IMR-90 (cell line): ENCODE measurements around the gene TBC1D10A. TPM values are rescaled to one million over a fixed set of nuclear protein-coding genes. Genes with fewer than 3 reads are reported as not detected.

Experiments used
- ATAC-seq: fragments of 200-7000 bp; cut with Tn5 transposase; 2 replicates; pipeline ENCODE4 v1.9.1; 2020; ENCODE audit warnings: low read depth, mild to moderate bottlenecking, moderate library complexity
- BruUV-seq: library from RNA; stranded (reverse); fragments of 400-500 nt; replicated peaks from 2 replicates; lab custom pipeline; 2021; lab: Mats Ljungman, UMichigan
- CTCF ChIA-PET: fragments of 300-600 bp; formaldehyde crosslinking; extraction: SDS; loops from one replicate; lab custom pipeline; 2021; ENCODE audit warnings: antibody characterized with exemption; lab: Yijun Ruan, JAX
- POLR2A ChIA-PET: fragments of 300-600 bp; sonication (Branson Sonifier 250); formaldehyde crosslinking; loops from one replicate; lab custom pipeline; 2022; ENCODE audit warnings: antibody characterized with exemption; ENCODE audit not compliant: unreplicated experiment; lab: Charles Lee
- DNase-seq: peaks from one replicate; pipeline ENCODE4 v3.0.0; 2013
- H2AFZ ChIP-seq: replicated peaks from 2 replicates; pipeline ENCODE3; 2013; ENCODE audit warnings: low read length, mild to moderate bottlenecking; ENCODE audit not compliant: poor library complexity
- H2AK5ac ChIP-seq: 2 replicates; pipeline ENCODE4 v1.6.1; 2013; ENCODE audit warnings: low read depth, low read length, inconsistent platforms
- H2AK9ac ChIP-seq: replicated peaks from 2 replicates; pipeline ENCODE3; 2013; ENCODE audit warnings: mild to moderate bottlenecking, low read depth, low read length, moderate library complexity; ENCODE audit not compliant: poor library complexity
- H2BK120ac ChIP-seq: 2 replicates; pipeline ENCODE4 v1.6.1; 2013; ENCODE audit warnings: low read depth, low read length, inconsistent platforms
- H2BK15ac ChIP-seq: 3 replicates; pipeline ENCODE4 v1.6.1; 2013; ENCODE audit warnings: low read depth, low read length, inconsistent platforms
- H2BK20ac ChIP-seq: 2 replicates; pipeline ENCODE4 v1.6.1; 2013; ENCODE audit warnings: low read depth, mild to moderate bottlenecking, inconsistent platforms, low read length, moderate library complexity
- H2BK5ac ChIP-seq: 2 replicates; pipeline ENCODE4 v1.6.1; 2013; ENCODE audit warnings: mild to moderate bottlenecking, low read depth, low read length, inconsistent platforms; ENCODE audit not compliant: poor library complexity, severe bottlenecking
- H3K14ac ChIP-seq: replicated peaks from 2 replicates; pipeline ENCODE4 v1.6.1; 2013; ENCODE audit warnings: low read depth, low read length, inconsistent platforms
- H3K18ac ChIP-seq: 2 replicates; pipeline ENCODE4 v1.6.1; 2013; ENCODE audit warnings: low read depth, low read length, control low read depth
- H3K23ac ChIP-seq: 2 replicates; pipeline ENCODE4 v1.6.1; 2013; ENCODE audit warnings: low read depth, low read length, inconsistent platforms
- H3K27ac ChIP-seq: 2 replicates; pipeline ENCODE4 v1.5.1; 2013; ENCODE audit warnings: mild to moderate bottlenecking, control low read depth, low read length; ENCODE audit not compliant: insufficient read depth
- H3K27me3 ChIP-seq: 2 replicates; pipeline ENCODE4 v1.6.1; 2013; ENCODE audit warnings: low read length; ENCODE audit not compliant: control insufficient read depth, insufficient read depth
- H3K36me3 ChIP-seq: 2 replicates; pipeline ENCODE4 v1.6.1; 2013; ENCODE audit warnings: low read length, mixed read lengths; ENCODE audit not compliant: control insufficient read depth, insufficient read depth
- H3K4ac ChIP-seq: 2 replicates; pipeline ENCODE4 v1.6.1; 2013; ENCODE audit warnings: low read depth, low read length, inconsistent platforms
- H3K4me1 ChIP-seq: 2 replicates; pipeline ENCODE4 v1.6.1; 2013; ENCODE audit warnings: low read length, mixed read lengths; ENCODE audit not compliant: control insufficient read depth, insufficient read depth
- H3K4me2 ChIP-seq: 2 replicates; pipeline ENCODE4 v1.6.1; 2013; ENCODE audit warnings: low read depth, mild to moderate bottlenecking, control low read depth, low read length, moderate library complexity
- H3K4me3 ChIP-seq: 2 replicates; pipeline ENCODE4 v1.5.1; 2013; ENCODE audit warnings: low read depth, mild to moderate bottlenecking, control low read depth, low read length, moderate library complexity; ENCODE audit not compliant: insufficient read depth
- H3K56ac ChIP-seq: 2 replicates; pipeline ENCODE4 v1.6.1; 2013; ENCODE audit warnings: low read length, inconsistent platforms; ENCODE audit not compliant: insufficient read depth; ENCODE audit errors: extremely low read depth
- H3K79me1 ChIP-seq, 2 experiments: 2 replicates each; pipeline ENCODE4 v1.6.1; 2013; ENCODE audit warnings: low read length in 2 of 2, inconsistent platforms in 1 of 2, low read depth in 1 of 2
- H3K9ac ChIP-seq: 2 replicates; pipeline ENCODE4 v1.6.1; 2013; ENCODE audit warnings: low read depth, low read length, control low read depth
- H3K9me1 ChIP-seq: 2 replicates; pipeline ENCODE4 v1.6.1; 2013; ENCODE audit warnings: low read length, inconsistent platforms; ENCODE audit not compliant: insufficient read depth
- H3K9me3 ChIP-seq: 2 replicates; pipeline ENCODE4 v1.6.1; 2013; ENCODE audit warnings: low read length; ENCODE audit not compliant: control insufficient read depth, insufficient read depth
- H4K20me1 ChIP-seq: 2 replicates; pipeline ENCODE4 v1.6.1; 2013; ENCODE audit warnings: low read length, inconsistent platforms; ENCODE audit not compliant: insufficient read depth
- H4K5ac ChIP-seq: 2 replicates; pipeline ENCODE4 v1.6.1; 2013; ENCODE audit warnings: mild to moderate bottlenecking, low read depth, low read length, control low read depth
- H4K8ac ChIP-seq, 2 experiments: 2 replicates each; pipeline ENCODE4 v1.6.1; 2013; ENCODE audit warnings: low read depth in 2 of 2, low read length in 2 of 2, control low read depth in 1 of 2, inconsistent platforms in 1 of 2
- H4K91ac ChIP-seq: 2 replicates; pipeline ENCODE4 v1.6.1; 2013; ENCODE audit warnings: low read depth, low read length, inconsistent platforms; ENCODE audit not compliant: insufficient read depth
- FOS ChIP-seq: fragments of 150-350 bp; IDR thresholded peaks from 2 replicates; pipeline ENCODE4 v1.6.1; 2016; ENCODE audit warnings: low read depth, low read length
- MAZ ChIP-seq: IDR thresholded peaks from 2 replicates; pipeline ENCODE4 v1.6.1; 2012; ENCODE audit warnings: low read depth, mild to moderate bottlenecking, low read length, improper control_type of control experiment, moderate library complexity, borderline replicate concordance
- RCOR1 ChIP-seq: IDR thresholded peaks from 2 replicates; pipeline ENCODE4 v1.6.1; 2012; ENCODE audit warnings: mild to moderate bottlenecking, low read length, improper control_type of control experiment; ENCODE audit not compliant: insufficient replicate concordance
- SMC3 ChIP-seq: fragments of 150-350 bp; IDR thresholded peaks from 2 replicates; pipeline ENCODE4 v1.6.1; 2016; ENCODE audit warnings: low read depth, mild to moderate bottlenecking, antibody characterized with exemption, low read length, moderate library complexity
- WGBS, 2 experiments: methylation state at CpG; one replicate each; pipeline versions ENCODE4 v1.1.5 to v1.1.7; 2013; ENCODE audit warnings: missing lambda C conversion rate in 2 of 2; ENCODE audit not compliant: insufficient read length in 1 of 2; ENCODE audit errors: extremely low coverage in 2 of 2; 5-methylcytosine and 5-hydroxymethylcytosine counted together
- dilution Hi-C: fragments of 300-500 bp; cut with HindIII; formaldehyde crosslinking; loops from one replicate; pipeline ENCODE4 v1.14.3; 2018; ENCODE audit warnings: low sequenced_read_pairs; ENCODE audit not compliant: unreplicated experiment
- in situ Hi-C: fragments of 300-500 bp; cut with MboI; formaldehyde crosslinking; loops from 3 replicates; pipeline ENCODE4 v1.14.3; 2019; ENCODE audit warnings: low sequenced_read_pairs, inconsistent platforms, mixed read lengths
- intact Hi-C: fragments of 100-400 bp; cut with micrococcal nuclease; formaldehyde crosslinking; loops from 2 replicates; pipeline ENCODE4 v1.10.0; 2022
- polyA plus RNA-seq, 3 experiments: library from polyadenylated mRNA; depleted of rRNA; stranded (reverse); fragments of >200 nt; gene quantifications; 2 replicates each; pipeline ENCODE4 v1.2.3, GENCODE V29; 2012; ENCODE audit warnings: low replicate concordance in 1 of 3
- total RNA-seq: library from RNA; depleted of rRNA; stranded (reverse); fragments of >200 nt; gene quantifications from 2 replicates; pipeline ENCODE4 v1.2.3, GENCODE V29; 2012

Gene TBC1D10A
- total and polyA plus RNA-seq, 2 of the 4 experiments (the other 2 are of a cell fraction), result 16.3 to 33.1 TPM

DNA sequence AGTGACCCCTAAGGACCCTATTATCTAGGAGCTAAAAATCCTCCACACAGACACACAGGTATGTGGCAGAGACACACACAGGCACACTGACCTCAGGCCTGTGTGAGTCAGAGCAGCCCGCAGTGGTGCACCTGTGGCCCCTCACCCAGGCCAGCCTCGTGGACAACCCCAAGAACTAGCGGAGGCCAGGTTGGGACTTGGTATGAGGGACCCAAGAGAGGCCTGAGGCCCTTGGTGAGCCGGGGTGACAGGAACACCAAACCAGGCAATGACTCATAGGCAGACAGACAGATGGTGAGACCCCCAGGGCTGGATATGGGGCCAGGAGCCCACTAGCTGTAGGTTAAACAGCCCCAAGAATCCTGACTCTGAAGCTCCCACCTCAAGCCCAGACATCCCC lies 43.4 kb downstream of the TBC1D10A start:
- peaks cover 2% of the 10 kb centered on the region for H3K4me1 ChIP-seq
- in situ Hi-C loops, result no loop called here
- no peak overlapping the region for H4K8ac ChIP-seq
- H3K79me1 ChIP-seq, result peaks cover 0 to 7% of the 10 kb centered on the region in 2 experiments; a peak in 3 of 4 replicates
- DNase-seq, result no peak
- H3K36me3 ChIP-seq, result peaks cover 24% of the 10 kb centered on the region
- no peak overlapping the region for H2AK9ac ChIP-seq
- H4K5ac ChIP-seq, result no peak overlapping the region
- no peak overlapping the region for H4K91ac ChIP-seq
- no peak overlapping the region for H3K27ac ChIP-seq
- H4K20me1 ChIP-seq, result peaks cover 3% of the 10 kb centered on the region; the same call in 1 of the 2 replicates
- H3K27me3 ChIP-seq, result no peaks in the 10 kb centered on the region
- no peak overlapping the region for H2BK15ac ChIP-seq
- H2BK5ac ChIP-seq, result no peak overlapping the region
- ChIA-PET CTCF (no interaction called here), POLR2A (no interaction called here)
- no peak overlapping the region for H2BK20ac ChIP-seq
- no peak for ATAC-seq
- no TSS peak for BruUV-seq
- no peak overlapping the region for H3K4me2 ChIP-seq
- no peak overlapping the region for H3K56ac ChIP-seq
- intact Hi-C loops, result no loop called here
- no peak overlapping the region for H3K9ac ChIP-seq
- dilution Hi-C loops, result no loop called here
- H2BK120ac ChIP-seq, result no peak overlapping the region
- no peaks in the 10 kb centered on the region for H3K9me3 ChIP-seq
- H3K4ac ChIP-seq, result no peak overlapping the region
- H2AK5ac ChIP-seq, result no peak overlapping the region
- no peak overlapping the region for H3K4me3 ChIP-seq
- H2AFZ ChIP-seq, result no peak overlapping the region
- peaks cover 8% of the 10 kb centered on the region for H3K9me1 ChIP-seq
- H3K23ac ChIP-seq, result no peak overlapping the region
- H3K18ac ChIP-seq, result no peak overlapping the region
- WGBS, 2 experiments, result 100% methylated on average over 1 of the region's 4 CpGs; no CpG with 5 or more reads in 1 of the 2 experiments
- H3K14ac ChIP-seq, result no peak overlapping the region
- TF ChIP-seq FOS, result no peak
- TF ChIP-seq SMC3, result no peak
- no peak for TF ChIP-seq RCOR1
- TF ChIP-seq MAZ, result no peak
